G401 (cell line): ENCODE results near the gene PTPRE. TPM values are rescaled to one million over a fixed set of nuclear protein-coding genes. Genes with fewer than 3 reads are reported as not detected.

Experiments
- DNase-seq: peaks from one replicate; pipeline ENCODE4 v3.0.0-alpha.2; 2015; ENCODE audit warnings: low spot score
- in situ Hi-C: cut with HindIII; loops from 2 replicates; pipeline ENCODE4 v1.10.0; 2016; ENCODE audit warnings: low sequenced_read_pairs, mixed read lengths
- total RNA-seq: library from RNA; depleted of rRNA; stranded (reverse); fragments of >200 nt; shearing (Covaris generic); gene quantifications from 2 replicates; pipeline ENCODE4 v1.2.3, GENCODE V29; 2014

PTPRE gene
- total RNA-seq, 1 experiment from 2014 or later = not detected

DNA sequence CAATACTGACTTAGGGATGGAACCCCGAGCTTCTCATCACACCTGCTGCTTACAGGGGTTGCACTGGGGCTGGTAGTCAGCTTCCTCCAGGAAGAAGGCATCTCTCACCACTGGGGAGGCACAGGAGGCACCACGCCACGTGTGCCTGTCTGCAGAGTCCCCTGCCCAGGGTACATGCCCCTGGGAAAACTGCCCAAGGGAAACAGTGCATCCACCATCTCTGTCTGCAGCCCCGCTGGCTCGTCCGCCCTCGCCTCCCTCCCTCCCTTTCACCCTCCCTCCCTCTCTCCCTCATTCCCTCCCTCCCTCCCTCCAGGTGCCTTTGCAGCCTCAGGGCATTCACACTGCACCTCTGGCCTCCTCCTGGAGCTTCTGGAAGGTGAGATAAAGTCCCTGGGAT, 101.1 kb downstream of the PTPRE start:
- no peak for DNase-seq
- in situ Hi-C loops = no loop called here

DNA sequence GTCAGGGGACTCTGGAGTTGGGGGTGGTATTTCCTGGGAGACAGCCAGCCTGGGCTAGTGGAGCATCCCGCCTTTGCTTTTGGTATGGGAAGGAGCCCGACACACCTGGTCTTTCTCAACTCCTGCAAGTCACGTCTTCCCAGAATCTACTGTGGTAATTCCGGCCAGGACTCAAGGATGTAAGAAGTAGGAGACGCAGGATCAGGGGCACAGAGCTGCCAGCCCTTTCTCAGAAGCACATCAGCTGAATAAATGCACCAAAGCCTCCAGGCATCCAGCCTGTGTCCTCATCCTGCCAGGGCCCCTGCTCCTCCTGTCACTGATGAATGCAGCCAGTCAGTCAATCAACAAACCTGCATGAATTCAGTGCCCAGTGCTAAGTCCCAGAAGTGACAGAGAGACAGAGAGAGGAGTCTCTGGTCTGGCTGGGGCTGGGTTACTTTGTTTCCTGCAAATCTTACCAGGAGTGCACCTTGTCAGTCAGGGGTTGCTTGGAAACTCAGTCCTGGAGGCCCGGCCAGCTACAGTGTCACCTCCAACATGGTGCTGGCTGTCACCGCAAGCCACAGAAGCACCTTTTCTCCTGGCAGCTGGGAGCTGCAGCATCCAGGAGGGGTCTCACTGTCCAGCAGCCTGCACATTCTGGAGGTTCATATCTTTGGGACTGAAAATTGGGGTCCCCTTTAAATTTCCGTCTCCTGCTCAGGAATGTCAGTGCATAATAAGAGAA, 101.8 kb downstream of the PTPRE start:
- in situ Hi-C loops = no loop called here
- no peak for DNase-seq

DNA sequence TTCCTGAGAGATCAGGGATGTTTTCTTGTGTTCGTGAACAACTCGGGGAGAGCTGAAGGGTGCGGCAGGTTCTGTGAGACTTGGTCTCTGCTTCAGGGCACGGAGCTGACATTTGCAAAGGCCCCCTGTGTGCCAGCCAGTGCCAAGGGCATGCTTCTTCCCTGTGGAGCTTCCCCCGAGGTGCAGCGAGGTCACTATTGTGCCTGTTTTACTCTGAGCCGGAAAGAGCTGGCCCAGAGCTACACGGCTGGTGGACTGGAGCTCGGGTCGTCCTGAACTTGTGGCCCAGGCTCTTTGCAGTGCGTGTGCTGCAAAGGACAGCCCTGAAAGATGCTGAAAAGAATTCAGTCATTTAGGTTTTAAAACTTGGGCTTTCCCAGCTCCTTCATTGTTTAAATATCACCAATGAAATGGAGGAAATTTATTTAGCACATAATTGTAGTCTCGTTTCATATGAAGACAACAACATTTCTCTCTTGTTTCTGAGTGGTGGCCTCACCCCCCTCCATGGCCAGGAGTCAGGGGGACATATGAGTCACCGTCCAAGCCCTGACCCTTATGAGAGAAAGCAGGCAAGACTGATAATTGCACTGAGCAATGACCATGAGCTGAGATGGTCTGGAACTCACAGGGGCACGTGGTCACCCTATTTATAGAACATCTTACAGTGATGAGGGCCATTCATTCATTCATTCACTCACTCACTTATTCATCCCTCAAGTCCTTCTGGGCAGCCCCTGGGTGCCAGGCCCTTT, 102.6 kb downstream of the PTPRE start:
- in situ Hi-C loops = no loop called here
- DNase-seq = no peak

DNA sequence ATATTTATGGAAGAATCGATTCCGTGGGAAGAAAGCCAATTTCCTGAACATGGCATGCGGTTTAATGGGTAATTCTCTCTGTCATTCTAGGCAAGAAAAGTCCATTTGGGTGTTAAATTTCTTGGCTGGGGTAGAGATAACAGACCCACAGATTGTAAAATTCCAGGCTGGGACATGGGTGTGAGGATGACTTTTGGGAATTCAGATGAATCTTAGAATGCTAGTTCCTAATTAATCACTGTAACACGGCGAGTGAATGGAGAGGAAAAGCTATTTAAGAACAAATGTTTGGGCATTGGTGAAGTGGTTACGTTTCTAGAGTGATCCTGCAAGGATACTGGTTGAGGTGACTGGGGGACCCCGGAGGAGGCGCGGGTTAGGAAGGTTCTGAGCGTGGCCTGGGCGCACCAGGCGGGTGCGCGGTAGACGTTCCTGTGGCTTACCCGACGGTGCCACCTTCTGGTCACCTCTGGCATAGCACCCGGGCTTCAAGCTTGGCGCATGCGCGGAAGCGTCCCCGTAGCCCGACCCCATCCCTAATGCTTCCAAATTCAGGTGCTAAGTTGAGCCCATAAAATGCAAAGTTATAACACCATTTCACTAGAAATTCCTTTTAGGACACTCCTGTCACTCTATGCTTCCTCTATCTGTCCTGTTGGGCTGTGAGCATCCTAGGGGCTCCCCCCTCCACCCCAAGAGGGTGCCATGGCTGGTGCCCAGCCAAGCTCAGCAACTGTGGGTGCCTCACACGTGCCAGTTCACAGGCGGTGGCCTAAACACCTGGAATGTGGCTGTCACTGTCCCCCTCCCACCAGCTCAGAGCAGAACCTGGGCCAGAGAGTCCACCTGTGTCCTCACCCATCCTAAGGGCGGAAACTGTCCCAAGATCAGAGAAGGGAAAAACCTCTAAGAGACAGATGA, 104.4 kb downstream of the PTPRE start:
- in situ Hi-C loops = no loop called here
- peak; percentile 74 for DNase-seq

DNA sequence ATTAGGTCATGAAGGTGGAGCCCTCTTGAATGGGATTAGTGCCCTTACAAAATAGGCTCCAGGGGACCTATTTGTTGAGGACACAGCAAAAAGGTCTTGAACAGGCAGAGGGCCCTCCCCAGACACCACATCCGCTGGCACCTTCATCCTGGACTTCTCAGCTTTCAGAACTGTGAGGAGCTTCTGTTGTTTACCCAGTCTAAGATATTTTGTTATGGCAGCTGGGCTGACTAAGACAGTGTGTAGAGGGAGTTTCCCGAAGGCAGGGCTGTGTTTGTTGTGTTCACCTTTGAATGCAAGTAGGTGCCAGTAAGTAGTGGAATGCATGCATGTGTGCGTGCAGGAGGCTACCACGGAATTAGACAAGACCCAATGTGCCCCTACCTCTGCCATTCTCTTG, 106.7 kb downstream of the PTPRE start:
- no peak for DNase-seq
- in situ Hi-C loops = no loop called here

DNA sequence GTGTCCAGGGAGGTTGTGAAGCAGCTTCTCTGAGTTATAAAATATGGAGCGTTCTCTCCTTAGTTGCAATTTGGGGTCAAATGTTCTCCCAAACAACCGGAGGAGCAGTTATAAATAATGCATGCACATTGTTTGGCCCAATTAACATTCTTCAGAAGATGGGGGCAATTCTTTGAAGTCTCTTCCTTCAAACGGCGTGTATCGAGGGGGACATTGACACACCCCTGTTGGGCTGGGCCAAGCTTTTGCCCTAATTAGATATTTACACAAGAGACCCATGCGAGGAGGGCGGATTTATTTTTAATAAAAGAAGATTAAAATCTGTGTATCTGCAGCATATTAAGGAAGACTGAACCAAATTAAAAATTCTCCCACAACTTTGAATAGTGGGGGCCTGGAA, 107.3 kb downstream of the PTPRE start:
- in situ Hi-C loops = no loop called here
- no peak for DNase-seq

DNA sequence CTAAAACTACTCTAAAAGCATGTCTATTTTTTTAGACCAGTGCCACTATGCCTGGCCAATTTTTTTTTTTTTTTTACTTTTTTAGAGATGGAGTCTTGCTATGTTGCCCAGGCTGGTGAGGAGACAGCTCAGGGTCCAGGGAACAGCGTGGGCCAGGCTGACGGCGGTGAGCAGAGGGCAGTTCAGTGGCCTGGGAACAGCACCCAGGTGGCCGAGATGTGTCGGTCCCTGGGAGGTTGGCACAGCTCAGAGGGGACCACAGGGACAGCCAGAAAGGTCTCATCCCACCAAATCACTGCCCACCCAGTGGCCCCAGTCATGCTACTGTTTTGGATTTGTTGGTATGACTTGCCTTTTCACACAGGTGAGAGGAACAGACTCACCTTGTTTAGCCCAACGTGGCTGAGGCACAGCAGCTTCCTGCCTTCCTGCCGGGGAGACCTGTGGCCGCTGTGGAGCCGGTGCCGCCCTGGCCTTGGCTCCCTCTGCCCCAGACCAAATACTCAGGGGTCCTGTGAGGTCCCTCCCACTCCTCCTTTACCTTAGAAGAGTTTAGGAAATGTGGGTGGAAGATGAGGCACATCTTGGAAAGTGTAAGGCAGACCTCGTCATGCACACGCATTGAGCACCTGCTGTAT, 109.6 kb downstream of the PTPRE start:
- in situ Hi-C loops = no loop called here

DNA sequence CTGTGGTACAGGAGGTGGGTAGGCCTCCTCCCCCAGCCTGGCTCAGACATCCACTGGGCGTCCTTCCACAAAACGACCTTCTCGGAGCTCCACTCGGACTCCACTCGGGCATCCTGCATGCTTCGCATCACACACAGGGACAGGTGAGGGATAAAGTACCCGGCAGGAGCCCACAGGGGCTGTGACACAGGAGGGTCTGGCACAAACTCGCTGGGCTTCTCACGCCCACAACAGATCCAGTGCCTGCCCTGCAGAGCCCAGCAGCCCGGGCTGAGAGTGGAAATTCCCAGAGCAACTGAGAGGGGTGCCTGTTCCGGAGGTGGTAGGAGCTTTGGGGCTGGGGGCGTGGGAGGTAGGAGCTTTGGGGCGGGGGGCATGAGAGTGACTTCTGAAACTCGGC, 110.9 kb downstream of the PTPRE start:
- in situ Hi-C loops = no loop called here
- DNase-seq = no peak

More for the DNA sequence above, 109.6 kb downstream of the PTPRE start:
- DNase-seq = no peak

DNA sequence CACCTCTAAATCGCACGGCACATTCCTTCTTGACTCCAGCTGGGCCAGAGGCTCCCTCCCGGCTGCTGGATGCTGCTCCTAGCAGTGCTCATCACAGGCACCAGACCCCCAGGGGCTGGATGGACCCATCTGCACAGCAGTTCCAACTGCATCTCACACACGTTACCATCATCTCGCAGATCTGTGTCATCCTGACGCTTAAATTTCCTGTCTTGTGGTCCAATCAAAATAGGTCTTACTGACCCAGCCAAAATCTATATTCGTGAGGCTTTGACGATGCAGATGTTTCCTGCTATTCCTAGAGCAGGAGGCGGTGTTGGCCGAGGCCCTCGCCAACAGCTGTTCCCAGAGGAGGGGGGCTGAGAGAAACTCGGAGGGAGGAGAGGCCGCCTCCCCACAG, 111.3 kb downstream of the PTPRE start:
- DNase-seq = no peak
- in situ Hi-C loops = no loop called here

DNA sequence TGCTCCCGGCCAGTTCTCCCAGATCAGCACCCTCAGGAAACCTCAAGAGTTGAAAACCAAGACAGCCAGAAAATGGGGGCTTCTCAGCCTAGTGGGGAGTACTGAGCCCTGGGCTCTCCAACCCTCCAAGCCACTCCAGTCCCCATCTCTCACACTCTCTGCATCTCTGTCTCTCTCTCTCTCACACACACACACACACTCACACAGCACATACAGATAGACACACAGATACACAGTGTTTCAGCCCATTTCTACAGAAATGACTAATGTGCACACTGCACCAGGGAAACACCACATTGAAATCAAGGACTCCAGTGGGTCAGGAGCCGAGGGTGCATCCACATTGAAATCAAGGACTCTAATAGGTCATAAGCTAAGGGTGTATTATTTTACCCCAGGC, 111.8 kb downstream of the PTPRE start:
- no peak for DNase-seq
- in situ Hi-C loops = no loop called here

DNA sequence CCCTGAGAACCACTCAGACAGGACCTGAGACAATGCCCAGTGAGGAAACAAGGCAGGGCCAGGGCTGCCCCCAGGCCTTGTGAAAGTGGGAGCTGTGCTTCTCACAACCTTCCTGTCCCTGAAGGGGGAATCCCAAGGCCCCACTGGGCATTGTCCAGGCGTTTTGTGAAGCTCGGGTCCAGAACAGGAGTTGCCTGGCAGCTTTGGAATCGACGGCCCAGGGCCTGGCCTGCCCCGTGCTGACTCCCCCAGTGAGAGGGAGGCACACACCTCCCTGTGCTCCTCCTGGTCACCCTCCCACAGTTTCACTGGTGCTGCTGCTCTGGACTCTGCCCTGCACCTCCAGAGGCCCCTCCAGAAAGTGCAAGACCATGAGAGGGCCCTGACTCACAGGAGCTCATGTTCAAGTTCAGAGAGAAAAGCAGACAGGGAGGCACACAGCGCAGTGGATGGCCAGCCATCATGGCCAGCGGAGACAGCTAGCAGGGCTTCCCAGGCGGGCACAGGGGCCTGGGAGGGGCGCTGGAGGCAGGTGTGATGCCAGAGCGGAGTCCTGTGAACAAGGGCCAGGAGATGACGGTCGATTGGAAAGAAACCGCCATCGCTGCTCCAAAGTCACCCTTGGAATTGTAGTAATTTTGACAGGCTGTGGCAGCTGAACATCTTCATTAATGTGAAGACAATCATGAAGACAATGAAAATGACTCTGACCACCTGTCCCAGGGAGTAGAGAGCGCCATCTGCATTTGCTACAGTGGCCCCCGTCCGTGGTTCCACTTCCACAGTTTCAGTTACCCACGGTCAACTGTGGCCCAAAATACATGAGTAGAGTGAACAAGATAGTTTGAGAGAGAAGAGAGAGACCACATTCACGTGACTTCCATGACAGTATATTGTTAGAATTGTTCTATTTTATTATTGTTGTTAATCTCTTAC, 115.6 kb downstream of the PTPRE start:
- in situ Hi-C loops = no loop called here

DNA sequence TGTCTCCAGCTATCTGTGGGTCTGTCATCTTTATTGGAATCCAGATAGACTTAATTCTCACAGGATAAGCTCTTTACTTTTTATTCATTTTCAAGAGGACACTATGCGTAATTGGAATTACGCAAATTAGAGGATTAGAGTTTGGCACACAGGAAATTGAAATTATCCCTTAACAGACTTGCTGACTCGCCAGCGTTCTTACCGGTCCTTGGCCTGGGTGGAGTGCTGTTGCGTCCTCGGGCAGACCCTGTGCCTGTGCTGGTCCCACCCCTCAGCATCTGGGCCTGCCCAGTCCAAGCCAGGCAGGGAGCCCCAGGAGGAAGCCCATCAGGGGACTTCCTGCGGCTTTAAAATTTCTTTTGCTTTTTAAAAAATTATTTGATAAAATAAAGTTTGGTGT, 117.5 kb downstream of the PTPRE start:
- no peak for DNase-seq
- in situ Hi-C loops = no loop called here

More for the DNA sequence above, 115.6 kb downstream of the PTPRE start:
- DNase-seq = no peak

DNA sequence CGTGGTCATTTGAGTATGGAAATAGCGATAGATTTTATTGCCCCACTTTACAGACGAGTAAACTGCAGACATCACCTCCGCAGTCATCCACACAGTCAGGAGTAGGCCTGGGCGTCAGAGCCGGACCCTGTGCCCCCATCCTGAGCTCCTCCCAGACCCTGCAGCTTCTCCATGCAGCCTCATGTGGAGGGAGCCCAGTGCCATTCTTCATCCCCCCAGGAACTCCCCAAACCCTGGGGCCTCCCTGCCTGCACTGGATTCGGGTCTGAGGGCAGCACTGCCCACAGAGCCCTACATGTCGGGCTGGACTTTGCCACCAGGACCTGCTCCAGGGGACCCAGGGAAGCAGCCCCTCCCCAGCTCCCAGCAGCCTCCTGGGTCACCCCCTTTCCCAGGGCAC, 118.5 kb downstream of the PTPRE start:
- DNase-seq = no peak
- in situ Hi-C loops = no loop called here

DNA sequence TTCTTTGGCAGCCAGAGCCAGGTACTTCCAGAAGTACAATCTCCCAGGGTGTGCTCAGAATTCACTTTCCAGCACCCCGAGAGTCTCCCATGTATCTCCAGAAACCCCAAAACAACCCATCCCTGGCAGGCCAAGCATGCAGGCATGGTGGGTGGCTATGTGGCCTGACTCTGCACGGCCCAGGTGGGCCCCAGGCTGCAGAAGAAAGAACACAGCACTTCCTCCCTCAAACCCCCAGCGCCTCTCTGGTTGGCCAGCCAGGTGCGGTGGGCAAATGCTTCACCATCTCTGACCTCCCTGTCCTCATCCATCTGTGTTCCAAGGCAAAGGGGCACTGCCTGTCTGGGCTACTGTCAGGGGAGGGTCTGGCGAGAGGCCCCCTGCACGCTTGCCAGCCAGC, 119.0 kb downstream of the PTPRE start:
- in situ Hi-C loops = no loop called here
- no peak for DNase-seq

DNA sequence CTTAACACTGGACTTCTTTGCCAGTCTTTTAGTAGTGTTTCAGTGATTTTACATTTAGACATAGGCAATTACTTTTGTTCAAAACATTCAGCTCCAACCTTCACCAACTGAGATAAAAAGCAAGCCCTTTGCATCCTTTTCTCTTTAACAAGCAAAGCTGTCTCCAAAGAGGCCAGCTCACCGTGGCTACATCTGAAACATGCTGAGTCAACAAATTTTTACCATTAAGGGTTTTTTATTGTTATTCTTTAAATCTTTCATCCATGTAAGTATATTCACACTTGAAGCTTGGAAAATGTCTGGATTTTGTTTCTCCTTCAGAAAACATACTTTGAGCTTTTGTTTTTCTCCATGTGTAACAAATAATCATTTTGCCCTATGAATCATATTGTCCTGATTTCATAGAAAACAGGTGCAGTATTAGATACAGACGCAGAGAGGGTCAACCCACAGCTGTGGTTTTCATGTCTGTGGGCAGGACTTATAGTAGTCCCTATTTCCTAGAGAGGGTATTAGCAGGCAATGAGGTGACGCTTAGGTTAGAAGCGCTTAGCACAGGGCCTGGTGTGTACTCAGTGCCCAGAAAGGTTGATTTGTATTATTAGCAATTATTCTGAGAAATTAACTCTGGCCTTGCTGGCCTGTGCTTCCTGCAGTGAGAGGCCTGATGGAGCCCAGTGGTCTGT, 119.9 kb downstream of the PTPRE start:
- in situ Hi-C loops = no loop called here

DNA sequence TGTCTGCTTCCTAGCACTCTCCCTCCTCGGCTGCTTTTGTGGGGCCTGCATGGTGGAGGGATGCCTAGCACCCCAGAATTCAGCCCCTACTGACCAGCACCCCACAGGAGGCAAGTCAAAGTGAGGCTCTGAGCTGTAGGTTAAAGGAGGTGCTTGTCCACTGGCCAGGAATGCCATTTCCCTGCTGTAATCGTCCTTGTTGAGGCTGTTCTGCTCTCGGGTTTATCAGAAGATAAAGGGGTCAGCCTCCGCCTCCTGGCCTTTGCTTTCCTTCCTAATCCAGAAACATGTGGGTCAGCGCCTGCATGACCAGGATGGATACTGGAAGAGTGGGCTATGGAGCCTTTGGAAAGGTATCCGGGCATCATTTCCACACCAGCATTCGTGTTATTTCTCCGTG, 120.4 kb downstream of the PTPRE start:
- in situ Hi-C loops = no loop called here
- no peak for DNase-seq

More for the DNA sequence above, 119.9 kb downstream of the PTPRE start:
- no peak for DNase-seq

DNA sequence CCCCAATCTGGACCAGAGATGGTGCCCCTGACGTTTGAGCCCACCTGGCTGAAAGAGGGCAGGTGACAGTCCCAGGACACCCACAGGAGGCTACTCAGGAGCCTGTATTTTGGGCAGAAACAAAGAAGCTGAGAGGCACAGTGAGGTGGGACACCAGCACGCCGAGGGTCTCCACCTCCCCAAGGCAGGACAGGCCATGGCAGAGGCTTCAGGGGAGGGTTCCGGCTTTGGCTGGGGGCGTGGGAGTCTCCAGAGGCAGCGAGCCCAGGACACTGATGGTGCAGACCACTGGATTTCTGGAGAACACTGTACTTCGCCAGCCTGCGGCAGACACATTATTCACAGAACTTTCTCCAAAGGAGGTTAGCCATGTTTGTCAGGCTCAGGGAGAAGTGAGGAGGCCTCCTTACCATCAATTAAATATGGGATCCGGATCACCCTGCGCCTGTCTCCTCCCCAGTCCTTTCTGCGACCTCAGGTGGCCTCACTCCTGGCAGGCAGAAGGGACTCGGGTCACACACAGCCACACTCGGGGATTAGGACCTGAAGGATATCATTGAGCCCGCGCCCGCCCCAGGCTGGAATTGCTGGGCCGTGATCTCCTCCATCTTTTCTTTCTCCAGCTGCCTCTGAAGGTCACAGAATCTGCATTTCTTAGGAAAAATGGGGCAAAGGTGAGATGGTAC, 121.1 kb downstream of the PTPRE start:
- no peak for DNase-seq
- in situ Hi-C loops = no loop called here
